Mesendoderm (in vitro differentiated cells): ENCODE measurements around the gene MFSD11.

Experiments
- DNase-seq: peaks from one replicate; pipeline ENCODE4 v3.0.0; 2013
- H2AK5ac ChIP-seq: 2 replicates; pipeline ENCODE4 v1.6.1; 2013; ENCODE audit warnings: low read length, inconsistent platforms
- H2BK120ac ChIP-seq: 2 replicates; pipeline ENCODE4 v1.6.1; 2013; ENCODE audit warnings: low read depth, mild to moderate bottlenecking, low read length, moderate library complexity, mixed read lengths
- H2BK15ac ChIP-seq: replicated peaks from 2 replicates; pipeline ENCODE4 v1.6.1; 2013; ENCODE audit warnings: low read depth, mild to moderate bottlenecking, moderate library complexity
- H2BK5ac ChIP-seq: 2 replicates; pipeline ENCODE4 v1.6.1; 2013; ENCODE audit warnings: low read length, inconsistent platforms
- H3K18ac ChIP-seq: 2 replicates; pipeline ENCODE4 v1.6.1; 2013; ENCODE audit warnings: mild to moderate bottlenecking, low read length, mixed read lengths
- H3K23ac ChIP-seq: one replicate; pipeline ENCODE4 v1.6.1; 2013; ENCODE audit warnings: low read length
- H3K27ac ChIP-seq: 2 replicates; pipeline ENCODE4 v1.5.1; 2013; ENCODE audit warnings: low read depth, mild to moderate bottlenecking, inconsistent platforms, low read length, moderate library complexity
- H3K27me3 ChIP-seq: 2 replicates; pipeline ENCODE4 v1.6.1; 2013; ENCODE audit warnings: low read length, control low read depth, mild to moderate bottlenecking, inconsistent platforms; ENCODE audit not compliant: insufficient read depth, poor library complexity
- H3K36me3 ChIP-seq: 2 replicates; pipeline ENCODE4 v1.6.1; 2013; ENCODE audit warnings: low read length, inconsistent platforms; ENCODE audit not compliant: control insufficient read depth, insufficient read depth
- H3K4ac ChIP-seq: one replicate; pipeline ENCODE4 v1.6.1; 2013; ENCODE audit warnings: low read depth, mild to moderate bottlenecking, low read length, moderate library complexity
- H3K4me1 ChIP-seq: 2 replicates; pipeline ENCODE4 v1.6.1; 2013; ENCODE audit warnings: low read depth, low read length, inconsistent platforms; ENCODE audit not compliant: control insufficient read depth
- H3K4me2 ChIP-seq: 2 replicates; pipeline ENCODE4 v1.6.1; 2013; ENCODE audit warnings: low read length
- H3K4me3 ChIP-seq: 2 replicates; pipeline ENCODE4 v1.5.1; 2013; ENCODE audit warnings: mild to moderate bottlenecking, low read length
- H3K56ac ChIP-seq: one replicate; pipeline ENCODE4 v1.6.1; 2013; ENCODE audit warnings: low read length
- H3K79me1 ChIP-seq: 2 replicates; pipeline ENCODE4 v1.6.1; 2013; ENCODE audit warnings: low read length, inconsistent platforms
- H3K79me2 ChIP-seq: 2 replicates; pipeline ENCODE4 v1.6.1; 2013; ENCODE audit warnings: mild to moderate bottlenecking, low read length; ENCODE audit not compliant: control insufficient read depth, insufficient read depth
- H3K9ac ChIP-seq: 2 replicates; pipeline ENCODE4 v1.6.1; 2013; ENCODE audit warnings: low read length, inconsistent platforms
- H4K5ac ChIP-seq: one replicate; pipeline ENCODE4 v1.6.1; 2013; ENCODE audit warnings: low read length
- H4K8ac ChIP-seq: one replicate; pipeline ENCODE4 v1.6.1; 2013; ENCODE audit warnings: low read depth, mild to moderate bottlenecking, control low read depth, low read length, moderate library complexity
- WGBS: extraction: QIAGEN DNeasy Blood & Tissue Kit; methylation state at CpG from one replicate; pipeline ENCODE4 v1.1.7; 2013; ENCODE audit warnings: low lambda C conversion rate, missing lambda C conversion rate; ENCODE audit not compliant: insufficient coverage; ENCODE audit errors: extremely low coverage; 5-methylcytosine and 5-hydroxymethylcytosine counted together

Gene MFSD11

DNA sequence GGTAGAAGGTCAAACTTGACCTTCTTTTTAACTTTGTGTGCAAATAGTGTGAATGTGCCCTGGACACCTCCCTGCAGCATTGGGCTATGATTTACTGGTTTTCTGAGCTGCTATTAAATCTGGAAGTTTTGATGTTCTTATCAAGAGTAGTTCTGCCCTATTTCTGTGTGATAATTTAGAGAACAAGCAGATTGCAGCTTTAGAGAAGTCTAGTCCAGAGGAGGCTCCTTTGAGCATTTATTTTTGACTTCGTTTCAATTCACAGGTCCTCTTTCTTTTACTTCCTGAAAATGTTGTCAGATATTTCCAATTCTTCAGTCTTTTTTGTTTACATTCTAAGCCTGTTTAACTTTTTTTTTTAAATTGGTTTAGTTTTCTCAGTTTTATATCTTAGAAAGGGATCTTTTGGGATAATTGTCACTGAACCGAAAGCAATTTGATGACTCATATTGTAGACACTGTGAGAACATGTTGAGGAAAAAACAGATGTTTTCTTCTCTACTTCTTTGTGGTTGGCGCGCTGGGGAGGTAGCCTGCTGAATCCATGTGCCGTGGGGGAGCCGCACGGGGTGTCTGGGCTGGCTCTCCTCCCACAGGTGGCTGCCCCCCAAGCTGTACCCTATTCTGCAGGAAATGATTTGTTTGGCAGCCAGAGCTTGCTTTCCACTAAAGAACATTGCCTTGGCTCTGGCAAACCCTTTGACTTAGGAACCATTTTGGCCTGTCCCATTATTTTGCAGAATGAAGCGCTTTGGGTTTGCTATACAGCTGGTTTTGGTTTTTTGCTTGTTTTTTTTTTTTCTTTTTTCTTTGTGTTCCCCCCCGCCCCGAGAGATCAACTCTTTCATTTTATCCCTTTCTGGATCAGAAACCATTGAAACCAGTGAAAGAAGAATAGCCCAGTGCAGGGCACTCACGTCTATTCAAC, 53.4 kb downstream of the MFSD11 start:
- no peaks in the 10 kb centered on the region for H3K79me2 ChIP-seq
- H3K36me3 ChIP-seq = no peaks in the 10 kb centered on the region
- no peak overlapping the region for H2BK120ac ChIP-seq
- no peaks in the 10 kb centered on the region for H3K27me3 ChIP-seq
- no peak overlapping the region for H2BK5ac ChIP-seq
- no peak overlapping the region for H3K23ac ChIP-seq
- H3K9ac ChIP-seq = no peak overlapping the region
- no peak overlapping the region for H3K56ac ChIP-seq
- no peak overlapping the region for H3K4ac ChIP-seq
- H3K4me2 ChIP-seq = no peak overlapping the region
- WGBS = no CpG with 5 or more reads among the region's 11 CpGs
- no peak overlapping the region for H2AK5ac ChIP-seq
- no peak overlapping the region for H4K8ac ChIP-seq
- H3K18ac ChIP-seq = no peak overlapping the region
- H3K27ac ChIP-seq = no peak overlapping the region
- H4K5ac ChIP-seq = no peak overlapping the region
- DNase-seq = no peak
- H3K4me3 ChIP-seq = no peak overlapping the region
- no peaks in the 10 kb centered on the region for H3K4me1 ChIP-seq
- no peak overlapping the region for H2BK15ac ChIP-seq
- no peaks in the 10 kb centered on the region for H3K79me1 ChIP-seq

DNA sequence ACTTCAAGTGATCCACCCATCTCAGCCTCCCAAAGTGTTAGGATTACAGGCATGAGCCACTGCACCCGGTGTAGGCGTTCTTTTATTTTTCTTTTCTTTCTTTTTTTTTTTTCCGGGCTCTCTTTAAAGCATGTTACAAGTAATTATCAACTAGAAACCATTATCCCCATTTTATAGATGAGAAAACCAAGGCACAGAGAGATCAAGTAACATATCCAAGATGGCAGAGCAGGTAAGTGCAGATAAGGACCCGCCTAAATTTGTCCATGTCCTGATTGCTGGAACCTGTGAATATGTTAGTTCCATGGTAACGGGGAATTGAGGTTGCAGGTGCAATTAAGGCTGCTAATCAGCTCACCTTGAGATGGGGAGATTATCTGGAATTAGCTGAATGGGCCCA, 54.4 kb downstream of the MFSD11 start:
- H2BK120ac ChIP-seq = no peak overlapping the region
- no peak overlapping the region for H4K5ac ChIP-seq
- no peaks in the 10 kb centered on the region for H3K27me3 ChIP-seq
- no peaks in the 10 kb centered on the region for H3K79me1 ChIP-seq
- H3K27ac ChIP-seq = no peak overlapping the region
- no peak overlapping the region for H3K18ac ChIP-seq
- H2BK5ac ChIP-seq = no peak overlapping the region
- H2BK15ac ChIP-seq = no peak overlapping the region
- no peak overlapping the region for H3K56ac ChIP-seq
- H3K79me2 ChIP-seq = no peaks in the 10 kb centered on the region
- no peak overlapping the region for H2AK5ac ChIP-seq
- no peak overlapping the region for H3K4ac ChIP-seq
- no peaks in the 10 kb centered on the region for H3K36me3 ChIP-seq
- H3K4me2 ChIP-seq = no peak overlapping the region
- H4K8ac ChIP-seq = no peak overlapping the region
- H3K23ac ChIP-seq = no peak overlapping the region
- H3K4me1 ChIP-seq = no peaks in the 10 kb centered on the region
- no peak overlapping the region for H3K9ac ChIP-seq
- WGBS = no CpG with 5 or more reads among the region's 5 CpGs
- DNase-seq = no peak
- no peak overlapping the region for H3K4me3 ChIP-seq

DNA sequence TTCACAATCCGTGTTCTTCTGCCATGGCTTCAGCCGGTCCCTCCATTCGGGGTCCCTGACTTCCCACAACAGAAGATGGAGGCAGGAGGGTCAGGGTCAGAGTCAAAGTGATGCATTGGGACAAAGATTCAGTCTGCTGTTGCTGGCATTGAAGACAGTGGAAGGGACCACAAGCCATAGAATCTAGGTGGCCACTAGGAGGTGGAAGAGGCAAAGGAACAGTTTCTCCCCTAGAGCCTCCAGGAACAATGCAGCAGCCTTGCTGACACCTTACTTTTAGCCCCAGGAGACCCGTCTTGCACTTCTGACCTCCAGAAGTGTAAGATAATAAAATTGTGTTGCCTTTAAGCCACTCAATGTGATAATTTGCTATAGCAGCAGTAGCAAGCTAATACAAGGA, 55.9 kb downstream of the MFSD11 start:
- no peak overlapping the region for H2BK15ac ChIP-seq
- H3K36me3 ChIP-seq = no peaks in the 10 kb centered on the region
- H3K56ac ChIP-seq = no peak overlapping the region
- no peak overlapping the region for H2BK120ac ChIP-seq
- H4K5ac ChIP-seq = no peak overlapping the region
- no peaks in the 10 kb centered on the region for H3K27me3 ChIP-seq
- no peak overlapping the region for H3K18ac ChIP-seq
- no peak overlapping the region for H3K23ac ChIP-seq
- peak; percentile 80 for DNase-seq
- no peak overlapping the region for H2BK5ac ChIP-seq
- no peaks in the 10 kb centered on the region for H3K79me1 ChIP-seq
- no peaks in the 10 kb centered on the region for H3K79me2 ChIP-seq
- H3K4me1 ChIP-seq = no peaks in the 10 kb centered on the region
- H3K4me3 ChIP-seq = no peak overlapping the region
- no peak overlapping the region for H3K27ac ChIP-seq
- no peak overlapping the region for H3K9ac ChIP-seq
- H2AK5ac ChIP-seq = no peak overlapping the region
- no peak overlapping the region for H3K4ac ChIP-seq
- no peak overlapping the region for H3K4me2 ChIP-seq
- no CpG with 5 or more reads among the region's 4 CpGs for WGBS
- no peak overlapping the region for H4K8ac ChIP-seq

GRCh38 chr17:76796081-76796480, 58.2 kb downstream of the MFSD11 start:
- Histone ChIP-seq H3K79me1 (no peaks in the 10 kb centered on the region), H4K5ac (no peak overlapping the region), H3K23ac (no peak overlapping the region), H3K4me1 (no peaks in the 10 kb centered on the region), H3K4me2 (no peak overlapping the region), H2AK5ac (no peak overlapping the region), H4K8ac (no peak overlapping the region), H3K56ac (no peak overlapping the region), H3K36me3 (no peaks in the 10 kb centered on the region), H3K27ac (no peak overlapping the region), H3K9ac (no peak overlapping the region), H2BK120ac (no peak overlapping the region), H2BK5ac (no peak overlapping the region), H3K27me3 (no peaks in the 10 kb centered on the region), H3K4me3 (no peak overlapping the region), H3K4ac (no peak overlapping the region), H3K79me2 (no peaks in the 10 kb centered on the region), H3K18ac (no peak overlapping the region), H2BK15ac (no peak overlapping the region)
- WGBS = no CpG with 5 or more reads among the region's 3 CpGs
- no peak for DNase-seq

DNA sequence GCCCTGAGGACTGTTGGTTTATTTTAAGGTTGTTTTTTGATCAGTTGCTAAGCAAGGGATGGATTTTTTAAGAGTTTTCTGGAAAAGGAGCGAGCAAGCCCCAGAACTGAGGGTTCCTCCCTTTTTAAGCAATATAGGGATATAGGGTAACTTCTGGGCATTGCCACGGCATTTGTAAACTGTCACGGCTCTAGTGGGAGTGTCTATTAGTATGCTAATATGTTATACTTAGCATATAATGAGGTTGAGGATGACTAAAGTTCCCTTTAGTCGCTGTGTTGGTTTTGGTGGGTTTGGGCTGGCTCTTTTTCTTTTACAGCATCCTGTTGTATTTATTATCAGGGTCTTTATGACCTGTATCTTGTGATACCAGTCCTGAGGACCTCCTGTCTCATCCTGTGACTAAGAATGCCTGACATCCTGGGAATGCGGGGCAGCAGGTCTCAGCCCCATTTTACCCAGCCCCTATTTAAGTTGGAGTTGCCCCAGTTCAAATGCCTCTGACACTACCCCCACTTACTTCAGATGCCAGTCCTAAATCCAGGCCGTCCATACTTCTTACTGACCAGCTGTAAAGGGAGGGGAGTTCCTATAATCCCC, 59.4 kb downstream of the MFSD11 start:
- H3K27ac ChIP-seq = no peak overlapping the region
- H4K5ac ChIP-seq = no peak overlapping the region
- DNase-seq = peak; percentile 69
- H2BK120ac ChIP-seq = no peak overlapping the region
- H3K23ac ChIP-seq = no peak overlapping the region
- H3K56ac ChIP-seq = no peak overlapping the region
- H3K27me3 ChIP-seq = no peaks in the 10 kb centered on the region
- WGBS = no CpG with 5 or more reads among the region's 6 CpGs
- H3K79me2 ChIP-seq = no peaks in the 10 kb centered on the region
- H3K9ac ChIP-seq = no peak overlapping the region
- H2BK15ac ChIP-seq = no peak overlapping the region
- no peak overlapping the region for H2BK5ac ChIP-seq
- H3K18ac ChIP-seq = no peak overlapping the region
- H3K79me1 ChIP-seq = no peaks in the 10 kb centered on the region
- H2AK5ac ChIP-seq = no peak overlapping the region
- no peak overlapping the region for H3K4me2 ChIP-seq
- H3K4me1 ChIP-seq = no peaks in the 10 kb centered on the region
- H3K4me3 ChIP-seq = no peak overlapping the region
- H4K8ac ChIP-seq = no peak overlapping the region
- no peak overlapping the region for H3K4ac ChIP-seq
- H3K36me3 ChIP-seq = no peaks in the 10 kb centered on the region
